HT-29 (cell line): ENCODE results near the gene PLSCR1. TPM values are rescaled to one million over a fixed set of nuclear protein-coding genes. Genes with fewer than 3 reads are reported as not detected.
"Not testable (repeated sequence)": the region's sequence is repeated elsewhere in the genome, so short reads cannot be mapped to it uniquely, and the experiment has no call there.

Experiments used
- DNase-seq: peaks from one replicate; pipeline ENCODE4 v3.0.0-alpha.2; 2015; ENCODE audit warnings: low spot score
- total RNA-seq: library from RNA; depleted of rRNA; stranded (reverse); fragments of >200 nt; shearing (Covaris generic); gene quantifications from 2 replicates; pipeline ENCODE4 v1.2.3, GENCODE V29; 2014

The PLSCR1 gene
- total RNA-seq, 1 experiment from 2014 or later = 83.9 TPM

DNA sequence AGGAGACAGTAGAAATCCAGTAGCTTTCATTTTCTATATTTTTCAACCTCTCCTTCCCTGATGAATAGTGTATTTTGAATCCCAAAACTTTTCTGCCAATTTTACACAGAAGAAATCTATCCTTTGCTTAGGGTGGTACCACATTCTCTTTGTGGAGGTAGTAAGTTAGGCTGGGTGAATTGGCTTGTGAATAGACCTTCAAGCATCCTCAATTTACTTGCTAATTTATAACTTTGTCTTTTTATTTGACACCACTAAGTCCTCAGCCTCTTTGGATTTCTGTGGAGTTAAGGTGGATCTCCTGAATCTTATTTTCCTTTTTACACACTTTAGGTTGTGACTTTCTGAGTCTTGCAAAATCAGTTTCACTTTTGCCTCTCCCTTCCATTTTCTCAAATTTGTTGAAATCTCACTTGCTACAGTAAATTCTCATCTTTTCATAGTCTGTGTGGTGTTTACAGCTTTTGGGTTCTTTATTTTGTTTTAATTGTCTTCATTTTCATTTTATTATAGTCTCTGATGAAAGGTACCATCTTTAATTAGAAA is 5.7 kb upstream of the PLSCR1 start:
- no peak for DNase-seq

DNA sequence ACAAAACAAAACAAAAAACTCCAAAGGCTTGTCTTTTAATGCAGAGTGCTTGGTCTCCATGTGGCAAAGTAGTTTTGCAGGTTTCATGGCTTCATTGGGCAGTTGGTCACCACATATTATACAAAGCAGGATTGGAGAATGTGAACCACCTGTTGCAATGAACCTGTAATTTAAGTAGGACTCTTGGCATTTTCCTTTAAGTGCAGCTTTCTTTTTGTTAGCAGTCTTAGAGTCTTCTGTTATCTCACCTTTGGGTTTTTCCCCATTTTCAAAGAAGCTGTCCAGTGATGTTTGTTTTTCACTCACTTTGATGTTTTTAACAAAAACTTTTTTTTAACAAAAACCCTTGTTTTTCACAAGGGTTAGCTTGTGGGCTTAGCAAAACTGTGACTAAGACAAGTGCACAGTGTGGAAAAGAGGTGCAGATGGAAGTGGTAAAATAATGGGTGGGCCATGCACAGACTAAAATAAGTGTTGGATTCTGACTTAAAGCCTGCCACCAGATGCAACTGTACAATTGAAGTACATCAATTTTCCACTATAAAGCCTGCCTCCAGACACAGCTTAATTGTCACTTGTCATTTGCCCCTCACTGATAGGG is 2.9 kb upstream of the PLSCR1 start:
- no peak for DNase-seq

DNA sequence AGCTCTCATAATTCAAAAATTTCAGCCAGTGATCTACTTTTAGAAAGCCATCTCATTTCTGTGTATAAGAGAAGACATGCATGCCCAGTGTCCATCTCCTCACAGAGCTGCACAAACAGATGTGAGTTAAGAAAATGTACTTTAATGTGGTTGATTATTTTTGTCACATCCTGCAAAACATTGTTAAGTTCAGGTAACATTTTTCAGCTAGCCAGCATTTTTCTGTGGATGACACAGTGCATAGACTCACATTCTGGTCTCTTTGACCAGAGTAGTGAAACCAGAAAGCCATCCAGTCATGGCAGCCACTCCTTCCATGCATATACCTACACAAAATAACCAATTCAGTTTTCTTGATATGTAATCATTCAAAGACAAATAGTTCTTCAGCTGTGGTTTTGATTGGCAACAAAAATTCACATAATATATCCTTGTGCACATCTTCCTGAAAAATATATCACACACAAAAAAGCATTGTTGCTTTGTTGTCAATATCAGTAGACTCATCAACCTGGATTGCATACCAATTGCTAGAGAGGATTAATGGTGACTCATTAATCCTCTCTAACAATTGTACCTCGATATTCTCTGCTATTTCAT is 2.1 kb upstream of the PLSCR1 start:
- DNase-seq = no peak

DNA sequence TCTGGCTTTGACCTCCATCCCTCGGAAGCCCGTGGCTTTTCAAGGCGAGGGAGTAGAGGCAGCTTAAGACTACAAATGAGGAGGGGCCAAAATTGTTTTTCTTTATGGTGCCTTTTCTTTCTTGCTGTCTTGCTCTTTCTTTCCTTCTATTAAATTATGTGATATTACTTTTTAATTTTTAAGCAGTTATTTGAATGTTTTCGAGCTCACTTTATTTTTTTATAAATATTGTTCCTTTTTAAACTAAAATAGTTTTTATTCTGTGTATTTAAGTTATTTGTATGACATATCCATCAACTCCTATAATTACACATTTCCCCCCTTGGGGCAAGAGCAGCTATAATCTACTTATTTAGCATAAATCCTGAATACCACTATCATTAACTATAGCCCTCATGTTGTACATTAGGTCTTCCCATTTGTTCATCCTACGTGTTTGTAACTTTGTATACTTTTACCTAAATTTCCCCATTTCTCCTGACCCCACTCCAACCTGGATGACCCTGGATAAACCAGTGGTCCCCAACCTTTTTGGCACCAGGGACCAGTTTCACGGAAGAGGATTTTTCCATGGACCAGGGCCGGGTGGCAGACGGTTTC is 622 bp upstream of the PLSCR1 start:
- DNase-seq = no peak

DNA sequence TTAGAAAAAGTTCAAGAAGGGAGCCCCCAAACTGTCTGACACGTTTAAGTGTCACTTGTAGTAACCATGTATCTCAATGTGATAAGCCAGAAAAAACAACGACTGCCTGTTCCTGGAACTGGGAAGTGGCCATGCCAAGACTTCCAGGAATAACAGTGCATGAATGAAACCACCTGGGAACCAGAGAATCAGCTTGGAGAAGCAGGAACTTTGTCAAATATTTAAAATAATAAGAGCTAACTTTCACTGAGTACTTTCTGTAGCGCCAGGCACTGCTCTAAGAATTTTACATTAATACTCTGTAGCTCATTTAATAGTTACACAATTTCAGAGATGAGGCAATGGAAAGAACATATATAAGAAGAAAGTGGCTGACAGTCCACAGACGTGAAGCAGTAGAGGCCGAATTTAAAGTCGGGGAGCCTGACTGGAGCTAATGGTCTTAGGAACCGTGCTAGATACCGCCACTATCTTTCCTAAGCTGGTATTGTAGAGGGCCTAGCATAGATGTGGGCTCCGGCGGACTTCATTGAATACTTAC is 876 bp downstream of the PLSCR1 start:
- peak; percentile 72 for DNase-seq

DNA sequence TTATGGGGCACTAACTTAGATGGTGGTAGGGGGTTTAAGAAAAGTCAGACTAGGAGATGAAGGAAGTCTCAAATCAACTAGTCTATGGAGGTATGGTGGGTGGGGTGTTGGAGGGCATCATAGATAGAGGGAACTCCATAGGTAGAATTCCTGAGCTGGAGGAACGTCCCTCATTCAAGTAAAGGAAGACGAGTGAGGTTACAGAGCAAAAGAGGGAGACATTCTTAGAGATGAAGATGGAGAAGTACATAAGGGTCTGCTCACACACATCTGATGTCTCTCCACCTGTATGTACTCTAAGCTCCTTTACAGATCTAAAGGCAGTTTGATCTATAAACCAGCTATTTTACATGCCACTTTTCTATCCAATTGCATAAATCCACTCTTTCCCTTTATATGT is 1.4 kb downstream of the PLSCR1 start:
- DNase-seq = no peak

DNA sequence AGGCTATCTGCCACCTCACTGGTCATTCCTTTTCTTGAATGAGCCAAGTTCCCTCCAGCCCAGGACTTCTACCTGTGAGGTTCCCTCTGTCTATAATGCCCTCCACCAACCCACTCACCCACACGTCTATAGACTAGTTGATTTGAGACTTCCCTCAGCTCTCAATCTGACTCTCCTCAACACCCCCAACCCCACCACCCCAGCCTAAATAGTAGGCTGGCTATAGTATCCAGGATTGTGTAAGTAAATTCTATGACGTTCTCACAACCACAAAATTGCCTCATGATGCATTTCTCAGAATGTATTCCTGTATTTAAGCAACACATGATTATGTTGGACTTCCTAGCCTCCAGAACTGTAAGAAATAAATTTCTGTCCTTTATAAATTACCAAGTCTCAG is 2.2 kb downstream of the PLSCR1 start:
- no peak for DNase-seq

DNA sequence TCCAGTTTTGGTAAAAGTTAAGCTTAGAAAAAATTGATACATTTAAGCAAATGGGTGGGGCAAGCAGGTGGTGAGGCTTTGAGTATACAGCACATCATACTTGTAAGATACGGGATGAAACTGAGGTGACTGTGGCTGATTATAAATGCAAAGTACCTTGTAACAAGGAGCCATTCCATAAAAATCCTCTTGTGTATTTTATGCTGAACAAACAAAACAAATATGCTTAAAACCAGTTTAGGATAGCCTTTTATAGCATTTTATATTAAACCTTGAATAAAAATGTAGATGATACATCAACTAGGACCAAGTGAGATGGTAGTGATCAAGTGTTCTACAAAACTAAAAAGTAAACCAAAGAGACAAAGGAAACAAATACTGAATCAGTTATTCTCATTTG is 3.4 kb downstream of the PLSCR1 start:
- DNase-seq = no peak

DNA sequence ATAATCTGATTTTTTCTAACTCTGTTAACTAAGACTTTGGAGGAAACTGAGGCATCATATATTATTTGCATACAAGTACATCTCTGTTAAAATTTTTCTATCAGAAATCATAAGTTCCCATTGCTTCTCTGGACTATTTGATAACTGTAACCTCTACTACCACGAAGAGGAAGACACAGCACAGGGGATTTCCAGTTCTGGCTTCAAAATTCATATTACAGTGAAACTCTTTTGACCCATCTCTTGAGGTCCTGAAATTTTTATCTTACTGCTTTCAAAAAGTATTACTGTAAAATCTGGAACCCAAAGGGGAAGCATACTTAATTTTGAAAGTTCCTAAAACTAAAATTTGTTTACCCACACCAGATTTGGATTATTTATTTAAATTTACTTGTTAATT is 4.2 kb downstream of the PLSCR1 start:
- no peak for DNase-seq

DNA sequence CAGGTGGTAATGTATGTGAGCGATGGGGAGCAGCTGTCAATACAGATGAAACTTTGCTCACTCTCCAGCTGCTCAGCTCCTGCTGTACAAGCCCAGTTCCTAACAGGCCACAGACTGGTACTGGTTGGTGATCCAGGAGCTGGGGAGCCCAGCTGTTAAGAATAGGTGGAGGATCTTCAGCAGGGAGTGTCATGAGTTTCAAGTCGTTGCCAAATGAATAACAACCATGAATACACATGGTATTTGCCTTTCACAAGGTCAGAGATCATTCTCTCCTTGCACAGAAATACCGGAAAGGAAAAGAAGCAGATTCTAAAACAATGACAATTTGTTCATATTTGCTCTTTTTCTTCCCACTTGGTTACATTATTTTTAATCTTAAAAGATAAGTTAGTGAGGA is 5.1 kb downstream of the PLSCR1 start:
- no peak for DNase-seq

DNA sequence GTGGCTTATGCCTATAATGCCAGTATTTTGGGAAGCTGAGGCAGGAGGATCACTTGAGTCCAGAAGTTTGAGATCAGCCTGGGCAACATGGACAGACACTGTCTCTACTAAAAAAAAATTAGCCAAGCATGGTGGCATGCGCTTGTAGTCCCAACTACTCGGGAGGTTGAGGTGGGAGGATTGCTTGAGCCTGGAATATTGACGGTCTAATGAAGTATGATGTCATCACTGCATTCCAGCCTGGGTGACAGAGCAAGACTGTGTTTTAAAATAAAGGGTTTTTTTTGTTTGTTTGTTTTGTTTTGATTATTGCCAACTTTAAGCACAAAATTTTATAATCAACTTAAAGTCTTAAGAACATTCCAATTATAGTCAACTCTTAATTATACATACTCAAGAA is 6.8 kb downstream of the PLSCR1 start:
- no peak for DNase-seq

DNA sequence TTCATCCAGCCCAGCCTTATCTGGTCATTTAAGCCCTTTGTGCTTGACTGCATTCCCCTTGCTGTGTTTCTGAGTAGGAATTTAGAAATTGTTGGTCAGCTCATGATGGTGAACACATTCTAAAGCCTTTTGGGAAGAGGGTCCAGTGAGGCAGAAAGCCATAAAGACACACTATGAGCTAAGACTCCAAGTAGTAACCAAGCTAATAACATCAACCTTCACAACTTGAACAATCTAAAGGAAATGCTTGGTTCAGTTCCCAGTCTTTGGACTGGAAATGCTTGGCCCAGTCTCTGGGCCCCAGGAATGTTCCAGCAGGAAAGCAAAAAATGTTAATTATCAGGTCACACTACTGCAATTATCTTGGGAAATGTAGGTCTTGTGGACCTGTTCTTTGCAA is 7.7 kb downstream of the PLSCR1 start:
- DNase-seq = no peak

DNA sequence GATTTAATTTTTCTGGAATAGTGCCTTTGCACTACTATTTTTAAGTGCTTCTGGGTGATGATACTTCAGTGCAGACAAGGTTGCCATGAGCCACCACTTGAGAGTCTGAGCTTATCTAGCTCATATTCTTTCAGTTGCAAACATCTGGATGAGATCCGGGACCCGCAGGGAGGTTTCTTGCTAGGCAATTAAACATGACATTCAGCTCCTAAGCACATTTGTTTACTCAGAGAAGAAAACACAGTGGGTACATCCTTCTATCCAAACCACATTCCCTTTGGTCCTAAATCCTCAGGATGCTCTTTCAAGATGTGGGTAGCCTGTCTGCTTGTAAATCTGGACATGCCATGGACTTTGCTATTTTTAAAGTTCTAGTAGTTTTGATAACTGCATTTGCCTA is 12.0 kb downstream of the PLSCR1 start:
- no peak for DNase-seq

DNA sequence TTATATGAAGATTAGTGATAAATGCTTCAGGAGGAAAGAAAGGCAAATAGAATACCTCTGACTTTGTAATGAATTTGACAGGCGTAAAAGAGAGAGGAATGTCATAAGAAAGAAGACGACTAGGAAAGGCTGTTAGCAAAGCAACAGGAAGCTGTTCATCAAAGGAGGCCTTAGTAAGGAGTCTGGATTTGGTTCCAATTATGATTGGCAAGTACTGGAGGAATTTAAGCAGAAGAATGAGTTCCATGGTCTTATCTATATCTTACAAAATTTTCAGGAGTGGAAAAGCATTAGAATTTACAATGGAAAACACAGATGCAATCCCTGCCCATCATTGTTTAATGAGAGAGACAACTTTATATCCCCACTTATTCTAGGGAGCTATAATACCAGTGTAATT is 13.8 kb downstream of the PLSCR1 start:
- DNase-seq = no peak

DNA sequence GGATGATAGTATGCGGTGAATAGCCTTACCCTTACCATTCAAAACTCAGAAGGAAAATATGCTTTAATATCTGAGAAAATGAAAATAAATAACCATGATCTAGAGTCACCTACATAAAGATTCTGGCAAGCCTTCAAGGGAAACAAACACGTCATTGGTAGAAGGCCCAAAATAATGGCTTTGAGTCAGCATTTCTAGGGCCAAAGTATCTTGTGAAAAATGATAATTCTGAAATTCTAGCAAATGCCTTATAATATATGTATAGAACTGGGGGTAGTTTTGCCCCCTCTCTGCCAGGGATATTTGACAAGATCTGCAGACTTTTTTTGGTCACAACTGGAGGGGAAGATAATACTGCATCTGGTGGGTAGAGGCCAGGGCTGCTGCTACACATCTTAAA is 15.4 kb downstream of the PLSCR1 start:
- no peak for DNase-seq

DNA sequence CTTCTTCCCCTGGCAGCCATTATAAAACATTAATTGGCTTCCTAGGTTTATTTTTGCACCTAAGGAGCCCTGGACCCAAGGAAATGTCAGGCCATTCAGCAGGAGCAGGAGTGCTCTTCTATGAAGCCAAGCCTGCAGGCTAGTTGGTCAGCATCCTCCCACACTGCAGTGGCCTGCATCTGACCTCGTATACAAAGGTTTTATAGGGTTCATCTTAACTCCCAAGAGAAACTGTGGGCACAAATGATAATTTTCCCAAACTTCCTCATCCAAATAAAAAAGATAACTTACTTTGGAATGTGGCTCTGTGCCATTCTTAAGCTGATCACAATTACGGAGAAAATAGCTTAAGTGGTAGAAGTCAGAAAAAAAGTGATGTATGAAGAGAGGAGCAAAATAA is 19.4 kb downstream of the PLSCR1 start:
- no peak for DNase-seq

DNA sequence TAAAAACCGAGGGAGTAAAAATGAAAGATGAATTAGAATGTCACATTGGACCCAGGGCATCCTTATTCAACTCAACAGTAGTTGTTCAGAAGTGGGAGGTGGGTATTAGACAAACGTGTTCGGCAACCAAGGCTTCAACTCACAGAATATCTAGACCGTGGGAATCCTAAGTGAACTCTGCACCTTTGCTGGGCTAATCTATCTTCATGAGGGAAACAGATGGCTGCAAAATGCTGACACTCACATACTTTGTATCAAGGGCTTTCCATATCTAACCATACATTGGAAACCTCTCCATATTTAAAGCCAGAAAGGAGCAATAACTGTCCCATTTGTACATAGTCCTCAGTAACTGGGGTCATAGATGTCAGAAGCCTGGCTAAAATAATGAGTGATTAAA is 20.9 kb downstream of the PLSCR1 start:
- no peak for DNase-seq

DNA sequence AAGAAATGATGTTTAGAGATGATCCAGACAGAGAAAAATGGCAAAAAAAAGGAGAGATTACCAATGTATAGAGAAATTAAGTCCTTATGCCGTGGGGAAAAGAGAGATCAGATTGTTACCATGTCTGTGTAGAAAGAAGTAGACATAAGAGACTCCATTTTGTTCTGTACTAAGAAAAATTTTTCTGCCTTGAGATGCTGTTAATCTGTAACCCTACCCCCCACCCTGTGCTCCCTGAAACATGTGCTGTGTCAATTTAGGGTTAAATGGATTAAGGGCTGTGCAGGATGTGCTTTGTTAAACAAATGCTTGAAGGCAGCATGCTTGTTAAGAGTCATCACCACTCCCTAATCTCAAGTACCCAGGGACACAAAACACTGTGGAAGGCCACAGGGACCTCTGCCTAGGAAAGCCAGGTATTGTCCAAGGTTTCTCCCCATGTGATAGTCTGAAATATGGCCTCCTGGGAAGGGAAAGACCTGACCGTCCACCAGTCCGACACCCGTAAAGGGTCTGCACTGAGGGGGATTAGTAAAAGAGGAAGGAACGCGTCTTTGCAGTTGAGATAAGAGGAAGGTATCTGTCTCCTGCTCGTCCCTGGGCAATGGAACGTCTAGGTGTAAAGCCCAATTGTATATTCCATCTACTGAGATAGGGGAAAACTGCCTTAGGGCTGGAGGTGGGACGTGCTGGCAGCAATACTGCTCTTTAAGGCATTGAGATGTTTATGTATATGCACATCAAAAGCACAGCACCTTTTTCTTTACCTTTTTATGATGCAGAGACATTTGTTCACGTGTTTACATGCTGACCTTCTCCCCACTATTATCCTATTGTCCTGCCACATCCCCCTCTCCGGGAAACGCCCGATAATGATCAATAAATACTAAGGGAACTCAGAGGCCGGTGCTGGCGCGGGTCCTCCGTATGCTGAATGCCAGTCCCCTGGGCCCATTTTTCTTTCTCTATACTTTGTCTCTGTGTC is 21.9 kb downstream of the PLSCR1 start:
- not testable (repeated sequence) for DNase-seq

DNA sequence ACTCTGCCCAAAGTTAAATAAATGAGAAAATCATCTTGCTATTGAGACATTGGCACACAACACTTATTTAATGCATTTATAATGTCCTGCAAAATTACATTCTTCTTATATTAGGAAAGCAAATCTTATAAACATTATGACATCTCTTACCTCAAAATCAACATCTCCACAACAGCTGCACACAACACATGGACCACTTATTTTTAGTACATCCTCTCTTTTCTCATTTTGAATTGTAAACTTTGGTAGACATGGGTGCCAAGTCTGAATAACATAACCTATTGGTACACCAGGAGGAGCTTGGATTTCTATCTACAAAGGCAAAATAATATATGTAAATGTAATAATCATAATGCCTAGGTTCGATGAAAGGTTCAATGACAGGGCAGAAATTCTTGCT is 23.0 kb downstream of the PLSCR1 start:
- DNase-seq = no peak

DNA sequence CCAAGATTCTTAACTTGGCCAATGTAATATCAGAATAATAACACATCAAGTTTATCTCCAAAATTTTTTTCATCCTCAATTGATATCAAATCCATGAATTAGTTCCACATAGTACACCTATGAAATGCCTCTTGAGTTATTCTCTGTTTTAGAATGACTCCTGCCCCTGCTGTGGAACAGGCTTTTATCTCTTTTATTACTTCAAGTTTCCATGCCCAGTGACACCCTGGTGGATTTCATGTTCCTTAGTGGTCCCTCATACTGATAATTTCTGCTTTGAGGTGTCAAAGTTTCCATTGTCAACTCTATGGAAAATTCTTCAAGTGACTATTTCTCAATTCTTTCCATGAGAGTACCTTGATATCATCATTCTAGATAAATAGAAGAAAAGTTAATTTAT is 24.6 kb downstream of the PLSCR1 start:
- no peak for DNase-seq

DNA sequence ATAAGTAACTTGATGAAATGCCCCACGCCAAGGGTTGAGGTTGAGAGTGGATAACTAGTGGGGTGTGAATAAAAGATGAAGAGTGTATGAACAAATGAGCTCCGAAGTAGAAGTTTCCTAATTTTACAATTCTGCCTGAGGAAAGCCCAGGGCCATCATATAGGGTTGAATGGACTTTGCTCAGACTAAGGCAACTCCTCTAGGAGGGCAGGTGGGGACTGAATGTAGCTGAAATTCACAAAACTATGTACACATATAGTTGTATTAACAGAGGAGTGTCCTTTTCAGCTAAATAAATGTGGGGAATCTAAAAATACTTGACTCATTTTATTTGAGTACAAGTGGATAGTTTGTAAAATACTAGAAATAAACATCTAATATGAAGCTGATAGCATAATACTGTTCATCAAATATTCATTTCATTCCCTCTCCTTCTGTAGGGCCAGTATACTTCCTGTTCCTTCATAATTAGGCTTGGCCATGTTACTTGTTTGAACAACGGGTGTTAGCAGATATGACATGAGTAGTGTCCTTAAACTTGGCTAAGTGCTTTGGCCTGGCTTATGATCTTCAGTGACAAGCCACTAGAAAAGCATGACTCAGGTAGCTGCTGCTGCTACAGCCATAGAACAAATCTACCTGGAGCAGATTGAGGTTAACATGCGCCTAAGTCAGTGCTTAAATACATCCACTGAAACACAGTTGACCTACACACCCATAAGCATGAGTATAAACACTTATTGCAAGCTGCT is 26.5 kb downstream of the PLSCR1 start:
- no peak for DNase-seq
